ENCODE data around the gene MCF2. TPM values are rescaled to one million over a fixed set of nuclear protein-coding genes. Genes with fewer than 3 reads are reported as not detected.

The MCF2 gene
- total RNA-seq, 1 experiment from 2014 or later: not detected

GRCh38 chrX:139720136-139720535 is 12.2 kb upstream of the MCF2 start:
- Histone ChIP-seq H3K9ac (ENCODE audit: low read length) (no peak overlapping the region), H3K4me3 (ENCODE audit: low read length) (no peak overlapping the region), H3K27me3 (ENCODE audit: low read length) (no peaks in the 10 kb centered on the region), H3K36me3 (ENCODE audit: low read depth, low read length) (no peaks in the 10 kb centered on the region), H3K4me1 (ENCODE audit: insufficient read depth, low read length) (peaks cover 5% of the 10 kb centered on the region; the same call in 1 of the 2 replicates), H3K27ac (ENCODE audit: low read length) (no peak overlapping the region), H3K9me2 (replicated peaks; ENCODE audit: low read length) (no peaks in the 10 kb centered on the region), H3K9me3 (ENCODE audit: low read length) (no peaks in the 10 kb centered on the region), H4K20me1 (ENCODE audit: low read length) (no peaks in the 10 kb centered on the region), H3K4me2 (ENCODE audit: low read length) (no peak overlapping the region), H3F3A (ENCODE audit: low read length, unreplicated experiment) (no peaks in the 10 kb centered on the region), H3K79me2 (ENCODE audit: low read length) (no peaks in the 10 kb centered on the region), H2AFZ (ENCODE audit: low read length) (no peak overlapping the region)
- DNase-seq: peak; percentile 15
- peak; percentile 29; the same call in 1 of the 2 replicates for ATAC-seq
- BruUV-seq (replicated peaks): no TSS peak
- ChIA-PET POLR2A (ENCODE audit: unreplicated experiment) (no interaction called here), CTCF (no interaction called here)
- TF ChIP-seq EZH2phosphoT487 (IDR thresholded peaks at IDR 0.05; ENCODE audit: borderline replicate concordance, low read length): no peak
- TF ChIP-seq CTCF (conservative IDR thresholded peaks at IDR 0.05; ENCODE audit: low read depth, low read length): no peak
- no peak for TF ChIP-seq EZH2 (IDR thresholded peaks at IDR 0.05; ENCODE audit: low read length, unreplicated experiment)
- intact Hi-C loops (cut with micrococcal nuclease): no loop called here

- Histone ChIP-seq H3K27me3 (ENCODE audit: low read length) (no peaks in the 10 kb centered on the region), H3K9ac (ENCODE audit: low read length) (no peak overlapping the region), H3K36me3 (ENCODE audit: low read depth, low read length) (no peaks in the 10 kb centered on the region), H3K9me3 (ENCODE audit: low read length) (no peaks in the 10 kb centered on the region), H3K4me3 (ENCODE audit: low read length) (no peak overlapping the region), H3K27ac (ENCODE audit: low read length) (no peak overlapping the region), H3K9me2 (replicated peaks; ENCODE audit: low read length) (no peaks in the 10 kb centered on the region), H3K4me2 (ENCODE audit: low read length) (no peak overlapping the region), H3K4me1 (ENCODE audit: insufficient read depth, low read length) (no peaks in the 10 kb centered on the region), H3F3A (ENCODE audit: low read length, unreplicated experiment) (no peaks in the 10 kb centered on the region), H2AFZ (ENCODE audit: low read length) (no peak overlapping the region), H4K20me1 (ENCODE audit: low read length) (no peaks in the 10 kb centered on the region), H3K79me2 (ENCODE audit: low read length) (no peaks in the 10 kb centered on the region)
- intact Hi-C loops (cut with micrococcal nuclease): no loop called here
- POLR2A ChIA-PET (ENCODE audit: unreplicated experiment): no interaction called here
- ATAC-seq (no peak), DNase-seq (no peak)
- BruUV-seq (replicated peaks): no TSS peak
- CTCF ChIA-PET: no interaction called here
- TF ChIP-seq EZH2phosphoT487 (IDR thresholded peaks at IDR 0.05; ENCODE audit: borderline replicate concordance, low read length) (no peak), CTCF (conservative IDR thresholded peaks at IDR 0.05; ENCODE audit: low read depth, low read length) (no peak), EZH2 (IDR thresholded peaks at IDR 0.05; ENCODE audit: low read length, unreplicated experiment) (no peak)
These were observed 5.3 kb downstream of the MCF2 start for GRCh38 chrX:139702658-139703057.

GRCh38 chrX:139692908-139693307 is 15.1 kb downstream of the MCF2 start:
- POLR2A ChIA-PET (ENCODE audit: unreplicated experiment): no interaction called here
- no peak for TF ChIP-seq EZH2phosphoT487 (IDR thresholded peaks at IDR 0.05; ENCODE audit: borderline replicate concordance, low read length)
- no peak for TF ChIP-seq CTCF (conservative IDR thresholded peaks at IDR 0.05; ENCODE audit: low read depth, low read length)
- TF ChIP-seq EZH2 (IDR thresholded peaks at IDR 0.05; ENCODE audit: low read length, unreplicated experiment): no peak

More at GRCh38 chrX:139692908-139693307, 15.1 kb downstream of the MCF2 start:
- Histone ChIP-seq H3K4me1 (ENCODE audit: insufficient read depth, low read length) (no peaks in the 10 kb centered on the region), H4K20me1 (ENCODE audit: low read length) (no peaks in the 10 kb centered on the region), H3K9me3 (ENCODE audit: low read length) (no peaks in the 10 kb centered on the region), H2AFZ (ENCODE audit: low read length) (no peak overlapping the region), H3K36me3 (ENCODE audit: low read depth, low read length) (no peaks in the 10 kb centered on the region), H3K9me2 (replicated peaks; ENCODE audit: low read length) (no peaks in the 10 kb centered on the region), H3F3A (ENCODE audit: low read length, unreplicated experiment) (no peaks in the 10 kb centered on the region), H3K27me3 (ENCODE audit: low read length) (peaks cover 9% of the 10 kb centered on the region), H3K9ac (ENCODE audit: low read length) (no peak overlapping the region), H3K4me2 (ENCODE audit: low read length) (no peak overlapping the region), H3K79me2 (ENCODE audit: low read length) (no peaks in the 10 kb centered on the region), H3K27ac (ENCODE audit: low read length) (no peak overlapping the region), H3K4me3 (ENCODE audit: low read length) (no peak overlapping the region)
- CTCF ChIA-PET: no interaction called here
- ATAC-seq: no peak
- no TSS peak for BruUV-seq (replicated peaks)
- DNase-seq: no peak
- intact Hi-C loops (cut with micrococcal nuclease): no loop called here

Measured in PC-3 (cell line).